ENCODE results near the gene KMT5B. TPM values are rescaled to one million over a fixed set of nuclear protein-coding genes. Genes with fewer than 3 reads are reported as not detected.
A peak's percentile ranks its signal among the peaks of the same experiment; 100 is the strongest.

KMT5B gene
- total RNA-seq, 1 donor from 2014 or later = 43.7 TPM

GRCh38 chr11:68259122-68259959 is 46.2 kb upstream of the KMT5B start:
- Mint-ChIP-seq H3K9me3 (no peaks in the 10 kb centered on the region), H3K27me3 (ENCODE audit: low read depth) (peaks cover 3% of the 10 kb centered on the region), H3K4me1 (peaks cover 10% of the 10 kb centered on the region), H3K27ac (ENCODE audit: unreplicated experiment) (peak overlapping the region; percentile 83), H3K4me3 (no peak overlapping the region), H3K36me3 (ENCODE audit: low read depth) (peaks cover 15% of the 10 kb centered on the region)
- DNase-seq (ENCODE audit: low read depth, low spot score) = no peak
- no peak for TF ChIP-seq CTCF (conservative IDR thresholded peaks at IDR 0.05)

- H3K4me1 Mint-ChIP-seq = peaks cover 10% of the 10 kb centered on the region
- no peaks in the 10 kb centered on the region for H3K9me3 Mint-ChIP-seq
- no peak overlapping the region for H3K27ac Mint-ChIP-seq (ENCODE audit: unreplicated experiment)
- DNase-seq (ENCODE audit: low read depth, low spot score) = no peak
- TF ChIP-seq CTCF (conservative IDR thresholded peaks at IDR 0.05) = no peak
- peaks cover 3% of the 10 kb centered on the region for H3K27me3 Mint-ChIP-seq (ENCODE audit: low read depth)
- no peak overlapping the region for H3K4me3 Mint-ChIP-seq
- peaks cover 15% of the 10 kb centered on the region for H3K36me3 Mint-ChIP-seq (ENCODE audit: low read depth)
These were observed 45.3 kb upstream of the KMT5B start for GRCh38 chr11:68258363-68258765.

GRCh38 chr11:68257477-68258362 is 44.6 kb upstream of the KMT5B start:
- no peak overlapping the region for H3K27ac Mint-ChIP-seq (ENCODE audit: unreplicated experiment)
- no peaks in the 10 kb centered on the region for H3K9me3 Mint-ChIP-seq
- H3K4me1 Mint-ChIP-seq = peaks cover 10% of the 10 kb centered on the region
- H3K27me3 Mint-ChIP-seq (ENCODE audit: low read depth) = peaks cover 3% of the 10 kb centered on the region
- peak; percentile 99 for DNase-seq (ENCODE audit: low read depth, low spot score)
- H3K36me3 Mint-ChIP-seq (ENCODE audit: low read depth) = peaks cover 11% of the 10 kb centered on the region
- peak; percentile 90 for TF ChIP-seq CTCF (conservative IDR thresholded peaks at IDR 0.05)
- H3K4me3 Mint-ChIP-seq = peak overlapping the region; percentile 58

GRCh38 chr11:68256331-68256741 is 43.2 kb upstream of the KMT5B start:
- no peak overlapping the region for H3K4me3 Mint-ChIP-seq
- peaks cover 6% of the 10 kb centered on the region for H3K36me3 Mint-ChIP-seq (ENCODE audit: low read depth)
- no peak for DNase-seq (ENCODE audit: low read depth, low spot score)
- peaks cover 10% of the 10 kb centered on the region for H3K4me1 Mint-ChIP-seq
- no peaks in the 10 kb centered on the region for H3K9me3 Mint-ChIP-seq
- H3K27ac Mint-ChIP-seq (ENCODE audit: unreplicated experiment) = peak overlapping the region; percentile 59
- H3K27me3 Mint-ChIP-seq (ENCODE audit: low read depth) = peaks cover 3% of the 10 kb centered on the region
- no peak for TF ChIP-seq CTCF (conservative IDR thresholded peaks at IDR 0.05)

GRCh38 chr11:68255526-68255925 is 42.4 kb upstream of the KMT5B start:
- Mint-ChIP-seq H3K4me3 (no peak overlapping the region), H3K4me1 (peaks cover 10% of the 10 kb centered on the region), H3K27ac (ENCODE audit: unreplicated experiment) (peak overlapping the region; percentile 13), H3K9me3 (no peaks in the 10 kb centered on the region), H3K36me3 (ENCODE audit: low read depth) (peaks cover 4% of the 10 kb centered on the region), H3K27me3 (ENCODE audit: low read depth) (peaks cover 3% of the 10 kb centered on the region)
- DNase-seq (ENCODE audit: low read depth, low spot score) = no peak
- no peak for TF ChIP-seq CTCF (conservative IDR thresholded peaks at IDR 0.05)
